Stimulated activated naive CD8-positive, alpha-beta T cell treated with anti-CD3 and anti-CD28 coated beads, Interleukin-15, Interleukin-2, amounts not matched to agents 100 ng/mL and 50 ng/mL, for 24 hours (primary cell): ENCODE measurements around the gene TP53AIP1.

Source experiments
- H3K27ac Mint-ChIP-seq: one replicate; pipeline ENCODE4 v1.8.0; 2021; ENCODE audit warnings: mild to moderate bottlenecking, mixed read lengths
- H3K27me3 Mint-ChIP-seq: one replicate; pipeline ENCODE4 v1.8.0; 2021; ENCODE audit warnings: mixed read lengths
- H3K36me3 Mint-ChIP-seq: one replicate; pipeline ENCODE4 v1.8.0; 2021; ENCODE audit warnings: low read depth, mixed read lengths
- H3K4me1 Mint-ChIP-seq: one replicate; pipeline ENCODE4 v1.8.0; 2021; ENCODE audit warnings: low read depth, mixed read lengths
- H3K4me3 Mint-ChIP-seq: one replicate; pipeline ENCODE4 v1.8.0; 2021; ENCODE audit warnings: mild to moderate bottlenecking, mixed read lengths
- H3K9me3 Mint-ChIP-seq: one replicate; pipeline ENCODE4 v1.8.0; 2021; ENCODE audit warnings: mixed read lengths

TP53AIP1 gene

DNA sequence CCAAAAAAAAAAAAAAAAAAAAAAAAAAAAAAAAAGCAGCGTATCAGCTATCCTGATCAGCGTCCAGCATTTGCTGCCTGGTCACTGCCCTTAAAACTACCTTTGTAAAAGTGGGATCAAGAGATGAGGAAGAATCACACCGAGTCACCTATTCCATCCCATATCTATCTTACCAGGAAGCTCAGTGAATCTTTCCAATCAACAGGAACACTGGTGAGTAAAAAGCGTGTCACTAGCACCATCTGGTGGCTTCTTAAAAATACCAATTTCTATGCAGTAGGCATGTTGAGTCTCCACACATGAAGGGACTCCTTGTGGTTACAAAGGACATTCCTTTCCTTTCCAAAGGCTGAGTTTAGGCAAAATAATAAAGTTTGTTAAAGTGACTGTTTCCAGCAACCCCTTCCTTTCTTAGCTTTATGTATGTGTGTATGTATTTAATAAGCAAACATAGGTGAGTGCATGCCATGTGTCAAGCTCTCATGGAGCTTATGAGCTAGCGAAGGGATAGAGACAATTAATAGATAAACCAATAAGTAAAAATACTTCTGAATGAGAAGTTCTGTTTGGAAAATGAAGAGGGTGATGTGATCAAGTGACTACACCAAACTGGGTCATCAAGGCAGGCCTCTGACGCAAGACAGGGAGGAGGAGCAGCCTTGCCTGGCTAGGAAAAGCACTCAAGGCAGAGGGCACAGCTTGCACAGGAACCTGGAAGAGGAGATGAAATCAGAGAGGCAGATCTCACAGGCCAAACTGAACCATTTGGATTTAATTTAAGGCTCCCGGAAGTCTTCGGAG, 13.9 kb upstream of the TP53AIP1 start:
- Mint-ChIP-seq H3K4me3 (no peak overlapping the region), H3K27me3 (peaks cover 3% of the 10 kb centered on the region), H3K36me3 (no peaks in the 10 kb centered on the region), H3K4me1 (peaks cover 3% of the 10 kb centered on the region), H3K9me3 (no peaks in the 10 kb centered on the region), H3K27ac (no peak overlapping the region)

DNA sequence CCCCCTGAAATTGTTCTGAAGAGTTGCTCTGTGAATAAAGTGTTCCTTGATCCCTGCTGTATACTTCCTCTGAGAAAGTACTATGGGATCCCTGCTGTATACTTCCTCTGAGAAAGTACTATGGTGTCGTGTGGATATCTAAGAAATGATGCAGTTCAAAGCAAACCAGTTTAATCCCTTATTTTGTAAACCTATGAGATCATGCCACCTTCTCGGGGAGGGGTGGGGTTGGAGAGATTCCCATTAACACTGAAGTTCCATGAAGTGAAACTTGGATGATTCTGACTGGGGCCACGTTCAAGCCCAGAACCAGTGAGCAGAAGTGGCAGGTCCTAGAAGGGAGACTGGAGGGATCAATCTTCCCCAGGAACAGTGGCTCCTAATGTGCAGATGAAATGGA, 13.0 kb upstream of the TP53AIP1 start:
- Mint-ChIP-seq H3K36me3 (no peaks in the 10 kb centered on the region), H3K27me3 (peaks cover 5% of the 10 kb centered on the region), H3K4me1 (peaks cover 3% of the 10 kb centered on the region), H3K9me3 (no peaks in the 10 kb centered on the region), H3K27ac (no peak overlapping the region), H3K4me3 (no peak overlapping the region)

DNA sequence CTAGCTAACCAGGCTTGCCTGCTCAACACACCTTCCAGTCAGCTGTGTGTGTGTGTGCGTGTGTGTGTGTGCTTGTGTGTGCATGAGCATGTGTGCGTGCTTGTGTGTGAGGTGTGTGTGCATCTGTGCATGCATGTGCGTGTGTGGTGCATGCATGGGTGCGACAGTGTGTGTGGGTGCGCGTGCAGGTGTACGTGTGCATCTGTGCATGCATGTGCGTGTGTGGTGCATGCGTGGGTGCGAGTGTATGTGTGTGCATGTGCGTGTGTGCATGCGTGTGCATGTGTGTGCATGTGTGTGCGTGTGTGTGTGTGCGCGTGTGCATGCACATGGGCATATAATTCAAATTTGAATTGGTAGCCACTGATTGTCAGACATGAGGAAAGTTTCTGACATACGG, 10.5 kb upstream of the TP53AIP1 start:
- H3K4me3 Mint-ChIP-seq: no peak overlapping the region
- peaks cover 16% of the 10 kb centered on the region for H3K27me3 Mint-ChIP-seq
- no peaks in the 10 kb centered on the region for H3K36me3 Mint-ChIP-seq
- no peak overlapping the region for H3K27ac Mint-ChIP-seq
- no peaks in the 10 kb centered on the region for H3K9me3 Mint-ChIP-seq
- peaks cover 3% of the 10 kb centered on the region for H3K4me1 Mint-ChIP-seq

DNA sequence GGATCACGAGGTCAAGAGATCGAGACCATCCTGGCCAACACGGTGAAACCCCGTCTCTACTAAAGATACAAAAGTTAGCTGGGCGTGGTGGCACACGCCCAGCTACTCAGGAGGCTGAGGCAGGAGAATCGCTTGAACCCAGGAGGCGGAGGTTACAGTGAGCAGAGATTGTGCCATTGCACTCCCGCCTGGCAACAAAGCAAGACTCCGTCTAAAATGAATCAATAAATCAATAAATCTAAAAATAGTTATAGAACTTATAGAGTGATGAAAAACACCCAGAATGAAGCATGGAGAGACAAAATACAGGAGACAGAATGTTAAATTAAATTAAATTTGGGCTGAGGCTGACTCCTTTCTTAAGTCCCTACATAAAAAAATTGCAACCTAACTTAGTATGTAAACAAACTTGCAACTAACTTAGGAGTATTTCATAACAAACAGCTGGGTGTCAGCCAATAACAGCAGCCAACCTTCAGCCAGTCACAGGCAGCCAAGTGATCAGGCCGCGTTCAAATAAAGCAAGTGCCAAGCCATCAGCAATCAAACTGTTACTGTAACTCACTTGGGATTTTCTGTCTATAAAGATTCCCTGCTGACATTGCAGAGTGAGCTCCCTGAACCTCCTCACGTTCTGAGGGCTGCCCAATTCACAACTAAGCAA, 7.3 kb upstream of the TP53AIP1 start:
- Mint-ChIP-seq H3K9me3 (no peaks in the 10 kb centered on the region), H3K27me3 (peaks cover 13% of the 10 kb centered on the region), H3K36me3 (no peaks in the 10 kb centered on the region), H3K4me3 (no peak overlapping the region), H3K4me1 (no peaks in the 10 kb centered on the region), H3K27ac (no peak overlapping the region)

DNA sequence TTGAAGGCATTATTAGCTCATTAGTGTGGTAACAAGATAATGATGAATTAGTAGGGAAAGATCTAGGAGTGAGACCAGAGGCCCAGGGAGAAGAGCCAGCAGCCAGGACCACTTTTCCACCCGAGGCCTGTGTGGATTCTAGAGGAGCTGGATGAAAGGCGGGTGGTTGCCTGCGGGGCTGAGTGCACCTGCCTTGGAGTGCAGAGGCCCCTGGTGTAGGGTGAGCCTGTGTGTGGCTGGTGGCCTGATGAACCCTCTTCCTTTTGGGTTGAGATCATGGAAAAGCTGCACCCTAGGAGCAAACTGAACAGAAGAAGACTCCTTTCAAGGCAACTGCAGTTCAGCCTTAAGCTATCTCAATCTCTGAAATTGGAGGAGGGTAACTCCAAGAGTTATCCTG, 5.9 kb upstream of the TP53AIP1 start:
- Mint-ChIP-seq H3K27ac (no peak overlapping the region), H3K4me3 (no peak overlapping the region), H3K27me3 (peaks cover 13% of the 10 kb centered on the region), H3K9me3 (no peaks in the 10 kb centered on the region), H3K4me1 (no peaks in the 10 kb centered on the region), H3K36me3 (no peaks in the 10 kb centered on the region)

DNA sequence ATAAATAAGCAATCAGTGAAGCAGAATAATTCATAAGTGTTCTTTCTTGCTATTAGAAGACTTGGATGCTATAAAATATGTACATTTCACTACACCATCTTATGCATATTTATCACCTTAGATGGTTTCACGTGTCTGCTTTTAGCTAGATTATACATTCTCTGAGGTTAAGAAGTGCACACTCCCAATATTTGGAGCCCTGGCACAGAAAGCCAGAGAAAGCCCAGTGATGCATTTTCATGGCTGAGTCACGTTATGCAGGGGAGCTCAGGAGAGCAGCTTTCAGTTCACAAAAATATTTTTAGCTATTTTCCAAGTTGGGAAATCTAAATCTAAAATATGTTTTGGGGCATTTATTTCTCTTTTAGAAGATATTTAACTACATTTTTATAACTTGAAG, 5.1 kb upstream of the TP53AIP1 start:
- H3K27ac Mint-ChIP-seq: no peak overlapping the region
- peaks cover 13% of the 10 kb centered on the region for H3K27me3 Mint-ChIP-seq
- H3K4me3 Mint-ChIP-seq: no peak overlapping the region
- no peaks in the 10 kb centered on the region for H3K4me1 Mint-ChIP-seq
- H3K9me3 Mint-ChIP-seq: no peaks in the 10 kb centered on the region
- no peaks in the 10 kb centered on the region for H3K36me3 Mint-ChIP-seq

DNA sequence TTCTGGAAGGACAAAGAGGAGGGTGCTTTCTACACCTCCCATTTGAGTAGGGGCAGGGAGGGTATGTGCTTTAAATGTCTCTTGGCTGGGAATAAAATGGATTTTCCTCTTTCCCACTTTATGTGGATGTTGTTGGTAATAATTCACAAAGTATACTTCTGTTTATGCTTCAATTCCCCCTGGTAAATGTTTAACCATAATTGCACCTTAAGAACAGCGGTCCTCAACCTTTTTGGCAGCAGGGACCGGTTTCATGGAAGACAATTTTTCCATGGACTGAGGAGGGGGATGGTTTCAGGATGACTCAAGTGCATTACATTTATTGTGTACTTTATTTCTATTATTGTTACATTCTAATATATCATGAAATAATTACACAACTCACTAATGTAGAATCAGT, 4.0 kb upstream of the TP53AIP1 start:
- Mint-ChIP-seq H3K9me3 (no peaks in the 10 kb centered on the region), H3K27ac (no peak overlapping the region), H3K4me3 (no peak overlapping the region), H3K27me3 (peaks cover 13% of the 10 kb centered on the region), H3K4me1 (no peaks in the 10 kb centered on the region), H3K36me3 (no peaks in the 10 kb centered on the region)

DNA sequence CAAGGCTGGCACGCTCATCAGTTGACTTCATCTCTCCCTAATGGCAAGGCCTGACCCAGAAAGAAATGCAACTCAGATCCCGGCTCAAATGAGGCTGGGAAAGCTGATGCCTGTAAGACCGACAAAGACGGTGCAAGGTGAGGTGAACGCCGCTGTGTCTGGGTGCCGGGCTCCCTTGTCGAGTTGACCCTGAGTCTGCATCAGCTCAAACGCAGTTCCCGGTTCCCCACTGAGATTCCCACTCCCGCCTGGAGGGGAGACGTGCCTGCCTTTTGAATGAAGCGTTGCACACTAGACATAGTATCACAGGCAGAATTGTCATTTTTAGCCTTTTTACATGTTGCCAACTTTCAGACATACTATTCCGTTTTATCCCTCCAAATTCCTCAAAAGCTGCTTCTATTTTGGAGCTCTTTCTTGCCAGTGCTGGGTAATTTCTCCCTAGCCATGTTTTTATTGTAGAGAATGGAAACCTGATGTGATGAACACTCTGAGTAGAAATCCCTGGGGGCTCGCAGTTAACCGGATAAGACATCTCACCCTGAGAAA, 831 bp upstream of the TP53AIP1 start:
- Mint-ChIP-seq H3K4me1 (no peaks in the 10 kb centered on the region), H3K27me3 (peaks cover 4% of the 10 kb centered on the region), H3K36me3 (no peaks in the 10 kb centered on the region), H3K4me3 (no peak overlapping the region), H3K9me3 (no peaks in the 10 kb centered on the region), H3K27ac (no peak overlapping the region)

DNA sequence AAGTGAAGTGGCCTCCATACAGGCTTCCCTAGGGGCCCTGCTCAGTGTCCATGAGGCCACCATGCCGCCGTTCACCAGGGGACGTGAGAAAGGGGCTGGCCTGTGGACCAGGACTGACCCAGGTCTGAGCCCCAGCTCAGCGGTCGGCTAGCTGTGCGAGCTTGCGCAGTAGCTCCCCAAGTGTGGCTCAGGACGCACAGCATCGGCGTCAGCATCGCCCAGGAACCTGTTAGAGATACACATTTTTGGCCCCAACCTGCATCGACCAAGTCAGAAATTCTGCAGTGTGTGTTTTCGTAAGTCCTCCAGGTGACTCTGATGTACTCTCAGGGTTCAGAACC, 429 bp downstream of the TP53AIP1 start:
- Mint-ChIP-seq H3K9me3 (no peaks in the 10 kb centered on the region), H3K27ac (no peak overlapping the region), H3K27me3 (no peaks in the 10 kb centered on the region), H3K4me3 (no peak overlapping the region), H3K4me1 (no peaks in the 10 kb centered on the region), H3K36me3 (no peaks in the 10 kb centered on the region)

DNA sequence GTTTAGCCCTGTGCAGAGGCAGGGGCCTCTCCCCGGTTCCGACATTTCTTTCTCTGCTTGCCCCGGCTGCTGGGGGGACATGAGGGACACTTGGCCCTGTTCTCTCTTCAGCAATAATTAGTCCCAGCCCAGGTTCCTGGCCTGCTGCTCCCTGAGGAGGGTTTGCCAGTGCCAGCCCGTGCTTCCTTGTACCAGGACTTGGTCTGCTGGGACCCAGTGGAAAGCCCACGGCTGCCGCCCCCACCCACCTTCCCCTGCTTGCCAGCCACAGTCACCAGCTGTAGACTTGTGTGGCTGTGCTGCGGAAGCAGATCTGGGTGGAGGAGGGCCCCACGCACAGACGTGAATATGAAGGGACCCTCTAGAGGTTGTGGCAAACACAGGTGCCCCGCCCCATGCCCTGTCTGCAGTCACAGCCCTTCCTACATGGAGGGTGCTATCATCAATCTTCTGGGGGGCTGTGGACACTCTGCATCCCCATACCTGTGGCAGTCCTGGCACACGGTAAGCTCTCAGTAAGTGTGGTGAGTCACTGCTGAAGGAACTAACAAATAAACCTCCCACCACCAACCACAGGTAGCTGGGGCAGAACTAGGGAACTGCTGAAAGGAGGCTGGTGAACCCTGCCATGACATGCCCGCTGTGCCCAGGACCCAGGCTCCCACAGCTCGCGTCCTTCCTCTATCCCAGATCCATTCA, 949 bp downstream of the TP53AIP1 start:
- Mint-ChIP-seq H3K4me1 (no peaks in the 10 kb centered on the region), H3K4me3 (no peak overlapping the region), H3K27me3 (no peaks in the 10 kb centered on the region), H3K27ac (no peak overlapping the region), H3K36me3 (no peaks in the 10 kb centered on the region), H3K9me3 (no peaks in the 10 kb centered on the region)

DNA sequence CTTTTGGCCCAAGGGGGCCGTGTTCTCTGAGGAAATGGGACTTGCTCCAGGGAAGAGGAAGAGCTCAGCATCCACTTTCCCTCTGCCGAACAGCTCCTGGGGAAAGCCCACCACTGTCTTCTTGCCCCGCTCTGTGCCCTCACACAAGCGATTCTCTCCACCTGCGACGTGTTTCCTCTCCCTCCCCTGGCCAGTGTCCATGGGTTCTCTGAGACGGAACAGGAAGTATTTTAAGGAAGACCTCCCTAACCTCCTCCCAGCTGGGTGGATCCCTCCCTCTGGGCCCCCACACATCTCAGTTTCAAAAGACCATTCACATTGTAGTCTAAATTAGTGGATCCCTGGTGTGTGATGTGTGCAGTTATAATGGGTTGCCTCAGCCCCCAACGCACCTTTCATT, 1.6 kb downstream of the TP53AIP1 start:
- no peaks in the 10 kb centered on the region for H3K4me1 Mint-ChIP-seq
- no peak overlapping the region for H3K4me3 Mint-ChIP-seq
- no peaks in the 10 kb centered on the region for H3K9me3 Mint-ChIP-seq
- no peaks in the 10 kb centered on the region for H3K36me3 Mint-ChIP-seq
- no peaks in the 10 kb centered on the region for H3K27me3 Mint-ChIP-seq
- no peak overlapping the region for H3K27ac Mint-ChIP-seq

DNA sequence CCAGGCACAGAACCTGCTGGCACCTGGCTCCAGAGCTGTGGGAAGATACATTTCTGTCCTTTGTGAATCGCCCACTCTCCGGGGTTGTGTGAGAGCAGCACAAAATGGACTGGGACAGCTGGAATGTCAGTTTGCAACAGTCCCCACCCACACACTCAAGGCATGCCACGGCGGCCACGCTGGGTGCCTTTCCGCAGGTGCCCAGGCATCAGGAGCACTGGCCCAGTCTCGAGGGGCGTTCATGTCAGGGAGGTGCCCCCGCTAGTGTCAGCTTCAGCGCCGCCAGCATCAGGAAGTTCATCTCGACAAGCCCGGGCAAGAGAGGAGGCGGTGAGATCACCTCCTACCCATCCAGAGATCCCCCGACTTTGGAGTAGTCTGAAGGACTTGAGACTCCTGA, 2.1 kb downstream of the TP53AIP1 start:
- no peaks in the 10 kb centered on the region for H3K9me3 Mint-ChIP-seq
- H3K4me3 Mint-ChIP-seq: no peak overlapping the region
- H3K36me3 Mint-ChIP-seq: no peaks in the 10 kb centered on the region

DNA sequence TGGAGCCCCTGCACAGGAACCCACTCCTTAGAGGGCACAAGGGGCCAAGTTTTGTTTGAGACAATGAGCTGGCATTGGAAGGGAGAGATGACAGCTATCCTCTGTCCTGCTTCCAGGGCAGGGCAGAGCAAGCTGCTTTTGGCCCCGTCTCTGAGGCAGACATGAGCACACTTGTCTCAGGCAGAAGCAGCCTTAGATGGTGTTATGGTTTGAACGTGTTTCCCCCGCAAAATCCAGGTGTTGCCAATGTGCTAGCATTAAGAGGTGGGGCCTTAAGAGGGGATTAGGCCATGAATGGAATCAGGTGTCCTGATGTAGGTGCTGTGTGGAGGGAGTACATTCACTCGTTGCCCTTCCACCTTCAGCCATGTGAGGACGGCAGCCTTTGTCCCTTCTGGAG, 2.5 kb downstream of the TP53AIP1 start:
- no peak overlapping the region for H3K4me3 Mint-ChIP-seq
- no peaks in the 10 kb centered on the region for H3K9me3 Mint-ChIP-seq
- no peaks in the 10 kb centered on the region for H3K27me3 Mint-ChIP-seq
- no peaks in the 10 kb centered on the region for H3K4me1 Mint-ChIP-seq
- H3K27ac Mint-ChIP-seq: no peak overlapping the region
- H3K36me3 Mint-ChIP-seq: no peaks in the 10 kb centered on the region

More for the DNA sequence above, 2.1 kb downstream of the TP53AIP1 start:
- Mint-ChIP-seq H3K27me3 (no peaks in the 10 kb centered on the region), H3K4me1 (no peaks in the 10 kb centered on the region), H3K27ac (no peak overlapping the region)

DNA sequence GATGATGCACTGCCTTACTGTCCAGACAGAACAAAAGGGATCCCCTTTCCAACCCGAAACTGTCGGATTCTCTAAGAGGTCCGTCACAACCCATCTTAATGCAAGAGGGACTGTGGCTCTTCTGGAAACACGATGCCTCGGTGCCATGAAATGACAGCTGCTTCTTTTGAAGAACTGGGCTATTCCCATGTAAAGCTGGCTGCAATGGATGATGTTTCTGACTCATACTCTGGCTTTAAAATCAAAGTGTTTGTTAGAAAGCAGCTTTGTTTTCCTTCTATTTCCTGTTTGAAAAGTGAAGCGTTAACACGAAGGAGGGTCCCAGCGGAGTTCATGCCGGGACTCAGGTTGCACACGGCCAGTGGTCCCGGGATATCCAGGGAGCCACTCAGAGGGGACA, 3.1 kb downstream of the TP53AIP1 start:
- H3K36me3 Mint-ChIP-seq: no peaks in the 10 kb centered on the region
- no peak overlapping the region for H3K4me3 Mint-ChIP-seq
- H3K27ac Mint-ChIP-seq: no peak overlapping the region
- no peaks in the 10 kb centered on the region for H3K27me3 Mint-ChIP-seq
- no peaks in the 10 kb centered on the region for H3K9me3 Mint-ChIP-seq
- no peaks in the 10 kb centered on the region for H3K4me1 Mint-ChIP-seq

DNA sequence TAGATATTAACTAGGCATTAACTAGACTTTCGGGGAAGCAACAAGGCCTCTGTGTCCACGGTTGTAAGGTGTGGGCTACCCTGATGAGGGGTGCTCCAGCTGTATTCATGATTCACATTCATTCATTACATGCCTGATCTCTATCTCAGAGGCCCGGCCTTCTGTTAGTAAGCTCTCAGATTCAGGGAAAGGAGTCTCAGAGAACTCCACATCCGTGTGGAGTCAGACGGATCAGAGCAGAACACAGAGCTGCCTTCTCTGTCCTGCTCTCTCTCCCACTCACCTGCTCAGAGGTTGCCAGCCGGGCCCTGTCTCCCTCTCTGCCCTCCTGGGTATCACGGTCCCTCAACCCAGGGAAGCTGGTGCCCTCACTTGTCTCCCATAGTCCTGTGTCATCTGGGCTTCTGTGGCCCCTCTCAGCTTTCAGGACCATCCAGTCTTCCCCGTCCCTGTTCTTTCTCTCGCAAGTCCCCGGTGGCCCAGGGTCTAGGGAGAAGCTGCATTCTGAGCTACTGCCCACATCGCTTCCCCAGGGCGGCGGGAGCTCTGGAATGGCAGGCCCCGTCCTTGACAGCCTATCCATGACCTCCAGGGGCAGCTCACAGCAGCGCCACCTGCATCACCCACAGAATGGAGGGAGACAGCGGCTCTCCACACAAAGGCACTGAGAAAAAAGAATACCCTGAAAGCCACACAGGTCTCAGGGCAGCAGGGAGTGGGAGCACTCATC, 4.3 kb downstream of the TP53AIP1 start:
- H3K9me3 Mint-ChIP-seq: no peaks in the 10 kb centered on the region
- no peaks in the 10 kb centered on the region for H3K27me3 Mint-ChIP-seq
- no peak overlapping the region for H3K27ac Mint-ChIP-seq
- no peaks in the 10 kb centered on the region for H3K4me1 Mint-ChIP-seq
- H3K4me3 Mint-ChIP-seq: no peak overlapping the region
- no peaks in the 10 kb centered on the region for H3K36me3 Mint-ChIP-seq
